NCI-H1417 (cell line): Measurements from ENCODE around the gene COL6A2.
"Not testable (repeated sequence)": the region's sequence is repeated elsewhere in the genome, so short reads cannot be mapped to it uniquely, and the experiment has no call there.

Experiments used
- DNase-seq, 3 experiments: peaks; one replicate each; lab custom pipeline; 2025; lab: John Stamatoyannopoulos, UW

The COL6A2 gene

DNA sequence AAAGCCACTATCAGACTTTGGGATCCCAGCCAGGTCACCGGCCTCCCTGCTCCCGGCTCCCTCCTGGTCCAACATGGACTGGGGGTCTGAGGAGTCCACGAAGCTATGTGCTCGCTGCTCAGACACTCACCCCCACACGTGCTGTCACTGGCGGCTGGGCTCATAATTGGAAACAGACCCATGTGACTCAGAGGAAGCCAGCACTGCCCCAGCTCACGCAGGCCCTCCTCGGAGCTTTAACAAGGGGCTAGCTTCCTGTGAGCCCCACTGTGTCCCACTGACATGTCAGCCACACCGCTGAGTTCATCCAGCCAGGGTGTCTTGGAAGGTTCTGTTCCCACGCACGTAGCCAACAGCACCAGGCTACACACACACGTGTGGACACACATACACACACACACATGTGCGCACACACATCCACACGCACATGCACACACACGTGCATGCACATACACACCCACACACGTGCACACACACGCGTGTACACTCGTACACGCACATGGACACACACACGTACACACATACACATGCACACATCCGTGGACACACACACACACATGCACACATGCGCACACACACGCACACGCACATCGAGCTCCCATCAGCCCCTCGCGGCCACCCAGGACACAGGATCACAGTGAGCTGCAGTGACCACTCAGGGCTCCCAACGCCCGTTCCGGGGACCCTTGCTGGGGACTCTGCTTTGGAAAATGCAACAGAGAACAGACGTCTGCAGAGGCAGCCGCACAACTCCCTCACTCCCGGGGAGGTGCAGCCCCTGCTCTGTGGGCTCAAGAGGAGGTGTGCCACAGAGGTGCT is 18.4 kb upstream of the COL6A2 start:
- no peak for DNase-seq

DNA sequence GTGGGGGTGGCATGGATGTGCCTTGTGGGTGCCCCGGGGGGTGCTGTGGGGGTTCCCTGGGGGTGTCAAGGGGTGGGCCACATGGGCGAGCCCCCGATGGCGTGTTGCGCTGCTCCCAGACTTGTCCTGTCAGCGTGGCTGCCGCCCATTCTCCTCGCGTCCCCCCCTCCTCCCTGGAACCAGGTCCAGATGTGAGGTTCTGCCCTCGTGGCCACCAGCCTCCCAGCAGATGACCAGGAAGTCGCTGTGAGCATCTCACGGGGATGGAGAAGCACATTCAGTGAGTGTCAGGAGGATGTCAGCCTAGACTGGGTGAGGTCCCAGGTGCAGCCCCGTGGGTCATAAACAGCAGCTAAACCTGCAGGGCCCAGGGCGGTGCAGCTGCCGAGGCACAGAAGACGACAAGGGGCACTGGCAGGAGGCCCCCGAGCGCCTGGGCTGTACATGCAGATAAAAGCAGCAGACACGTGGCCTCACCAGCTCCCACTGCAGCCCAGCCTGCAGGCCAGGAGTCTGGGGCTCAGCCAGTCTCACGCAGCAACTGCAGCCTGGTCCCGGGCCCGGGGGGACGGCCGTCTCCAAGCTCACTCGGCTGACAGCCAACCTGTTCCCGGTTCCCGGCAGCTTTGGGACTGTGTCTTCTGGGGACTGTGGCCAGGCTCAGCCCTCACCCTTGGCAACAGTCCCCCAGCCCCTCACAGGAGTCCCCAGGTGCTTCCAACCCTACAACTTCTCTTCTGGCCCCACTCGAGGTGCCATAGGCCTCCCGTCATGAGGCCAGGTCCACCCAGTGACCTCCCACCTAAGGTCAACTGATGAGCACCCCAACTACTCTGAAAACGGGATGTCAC is 17.5 kb upstream of the COL6A2 start:
- no peak for DNase-seq

DNA sequence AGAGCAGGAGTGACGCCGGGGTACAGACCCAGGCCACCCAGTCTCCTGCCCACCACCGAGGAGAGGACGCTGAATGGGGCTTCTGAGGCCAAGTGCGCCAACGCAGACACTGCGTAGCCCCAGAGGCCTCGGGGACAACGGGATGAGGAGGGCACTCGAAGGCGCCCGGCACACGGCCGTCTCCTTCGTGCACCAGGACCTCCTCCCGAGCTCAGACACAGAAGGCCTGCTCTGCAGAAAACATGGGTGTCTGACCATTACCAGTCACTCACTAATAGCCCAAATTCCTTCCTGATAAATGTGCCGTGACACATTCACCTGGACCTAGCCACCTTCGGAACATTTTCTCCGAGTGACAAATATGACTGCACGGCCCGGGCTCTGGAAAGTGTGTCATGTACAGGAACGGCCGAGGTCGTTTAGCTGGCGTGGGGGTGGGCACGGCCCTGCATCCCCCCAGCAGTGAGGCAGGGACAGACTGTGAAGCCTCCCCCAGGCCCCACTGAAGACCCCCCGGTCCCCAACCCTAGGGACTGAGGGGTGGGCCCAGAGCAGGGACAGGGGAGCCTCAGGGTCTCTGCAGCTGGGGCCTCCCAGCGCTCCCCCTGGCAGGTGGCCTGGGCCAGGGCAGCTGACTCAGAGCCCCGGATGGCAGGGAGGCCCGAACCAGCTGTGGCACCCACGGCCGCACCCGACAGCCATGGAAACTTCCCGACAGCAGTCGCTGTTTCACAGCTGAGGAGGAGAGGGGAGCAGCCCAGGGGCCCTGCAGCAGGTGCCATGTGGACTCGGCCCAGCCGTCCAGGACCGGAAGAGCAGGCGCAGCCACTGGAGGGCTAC is 16.7 kb upstream of the COL6A2 start:
- DNase-seq, result no peak

DNA sequence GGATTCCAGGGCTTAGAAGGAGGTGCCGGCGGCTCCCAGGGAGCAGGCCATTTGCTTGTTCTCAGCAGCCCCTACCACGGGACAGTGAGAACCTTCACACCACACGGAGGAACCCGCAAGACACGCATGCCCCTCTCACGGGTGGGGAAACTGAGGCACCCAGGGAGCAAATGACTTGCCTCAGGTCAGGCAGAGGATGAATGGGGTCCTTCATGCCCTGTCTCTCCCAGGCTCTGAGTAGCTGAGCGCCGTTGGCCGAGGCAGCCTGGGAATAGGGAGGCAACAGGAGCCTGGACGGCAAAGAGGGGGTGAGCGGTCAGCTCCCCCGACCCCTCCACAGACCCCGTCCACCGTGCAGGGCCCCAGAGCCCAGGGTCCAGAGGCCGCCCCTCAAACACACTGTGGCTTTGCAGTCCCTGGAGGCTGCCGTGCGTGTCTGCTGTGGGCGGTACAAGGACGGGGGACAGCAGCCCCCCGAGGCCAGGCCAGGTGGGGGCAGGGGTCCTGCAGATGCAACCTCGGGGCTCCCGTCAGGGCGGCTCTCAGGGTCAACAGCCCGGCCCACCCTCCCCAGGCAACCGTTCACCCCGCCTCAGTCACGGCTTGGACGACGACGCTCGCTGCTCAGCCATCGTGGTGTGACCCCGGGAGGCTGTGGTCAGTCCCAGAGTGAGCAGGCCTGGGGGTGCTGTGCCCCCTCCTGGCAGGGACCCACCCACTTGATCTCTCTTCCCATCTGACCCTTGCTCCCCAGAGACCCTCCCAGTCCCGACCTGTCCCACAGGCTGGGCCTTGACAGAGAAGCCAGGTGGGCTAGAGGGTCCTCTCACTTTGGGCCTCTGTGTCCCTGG is 15.8 kb upstream of the COL6A2 start:
- no peak for DNase-seq

DNA sequence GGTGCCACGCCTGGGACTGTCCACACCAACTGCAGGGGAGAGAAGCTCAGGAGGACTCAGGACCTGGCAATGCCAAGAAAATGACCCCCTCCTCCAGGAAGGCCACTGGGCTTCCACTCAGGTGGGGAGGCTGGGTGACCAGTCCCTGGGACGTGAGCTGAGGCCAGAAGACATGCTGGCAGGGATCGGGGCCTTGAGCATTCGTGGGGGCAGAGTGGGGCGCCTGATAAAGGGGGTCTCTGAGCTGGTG is 15.3 kb upstream of the COL6A2 start:
- no peak for DNase-seq

DNA sequence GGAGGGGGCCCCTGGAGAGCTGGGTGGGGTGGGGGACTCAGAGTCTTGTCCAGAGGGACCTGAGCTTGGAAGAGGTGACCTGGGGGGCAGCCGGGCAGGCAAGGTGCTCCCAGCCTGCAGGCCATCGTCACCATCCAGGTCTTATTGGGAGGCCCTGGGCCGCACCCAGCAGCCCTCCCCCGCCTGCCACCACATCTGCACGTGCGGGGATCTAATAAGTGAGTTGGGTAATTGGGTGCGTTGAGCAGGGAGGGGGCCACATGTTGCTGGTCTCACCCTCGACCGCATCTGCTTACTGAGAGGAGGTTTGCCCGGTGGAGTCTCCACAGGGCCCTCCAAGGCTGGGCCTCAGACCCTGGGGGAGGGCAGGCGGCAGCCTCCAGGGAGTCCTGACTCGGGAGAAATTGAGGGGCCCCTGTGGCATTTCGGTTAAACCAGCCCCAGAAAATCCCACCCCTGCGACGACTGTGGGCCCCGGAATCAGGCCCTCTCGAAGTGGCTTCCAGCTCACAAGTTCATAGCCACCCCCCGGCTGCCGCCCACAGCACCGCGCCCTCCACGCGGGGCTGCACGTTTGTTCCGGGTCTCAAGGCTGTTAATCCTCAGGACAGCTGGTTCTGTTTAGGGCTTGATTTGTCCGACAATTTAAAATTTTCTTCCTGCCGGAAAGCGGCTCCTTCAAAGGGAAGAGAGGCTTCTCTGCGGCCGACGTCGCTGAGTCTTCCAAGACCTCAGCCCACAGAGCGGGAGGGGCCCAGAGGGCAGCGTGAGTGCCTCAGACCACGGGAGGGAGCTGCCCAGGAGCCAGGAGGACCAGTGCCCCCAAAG is 14.7 kb upstream of the COL6A2 start:
- DNase-seq, result no peak

DNA sequence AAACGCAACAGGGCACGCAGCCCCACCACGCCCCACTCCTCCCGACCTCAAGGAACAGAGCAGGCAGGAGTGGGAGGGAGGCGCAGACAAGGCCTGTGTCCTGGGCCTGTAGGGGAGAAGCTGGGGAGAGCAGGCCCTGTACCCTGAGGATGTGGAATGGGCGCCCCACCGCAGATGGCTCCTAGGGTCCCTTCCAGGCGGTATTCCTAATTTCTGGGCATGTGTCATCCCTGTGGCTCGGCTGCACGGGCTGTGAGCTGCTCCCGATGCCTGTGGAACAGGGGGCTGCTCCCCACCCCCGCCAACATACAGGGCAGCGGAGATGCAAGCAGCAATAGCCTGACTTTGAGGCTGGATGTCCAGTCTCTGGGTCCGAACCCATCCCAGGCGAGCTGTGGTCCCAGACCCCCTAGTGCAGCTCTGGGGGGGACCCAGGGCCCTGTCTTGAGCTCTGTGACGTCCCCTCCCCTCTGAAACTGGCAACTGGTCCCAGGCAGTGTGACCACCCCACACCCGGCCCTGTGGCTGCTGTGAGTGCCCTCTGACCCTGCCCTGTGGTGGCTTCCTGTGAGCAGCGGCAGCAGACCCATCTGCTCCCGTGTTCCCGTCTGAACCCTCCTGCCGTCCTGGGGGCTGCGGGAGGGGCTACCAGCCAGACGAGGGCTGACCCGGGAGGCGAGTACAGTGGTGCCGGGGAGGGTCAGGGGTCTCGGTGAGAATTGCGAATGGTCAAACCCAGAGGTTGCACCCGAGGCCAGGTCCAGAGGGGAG is 13.9 kb upstream of the COL6A2 start:
- no peak for DNase-seq

DNA sequence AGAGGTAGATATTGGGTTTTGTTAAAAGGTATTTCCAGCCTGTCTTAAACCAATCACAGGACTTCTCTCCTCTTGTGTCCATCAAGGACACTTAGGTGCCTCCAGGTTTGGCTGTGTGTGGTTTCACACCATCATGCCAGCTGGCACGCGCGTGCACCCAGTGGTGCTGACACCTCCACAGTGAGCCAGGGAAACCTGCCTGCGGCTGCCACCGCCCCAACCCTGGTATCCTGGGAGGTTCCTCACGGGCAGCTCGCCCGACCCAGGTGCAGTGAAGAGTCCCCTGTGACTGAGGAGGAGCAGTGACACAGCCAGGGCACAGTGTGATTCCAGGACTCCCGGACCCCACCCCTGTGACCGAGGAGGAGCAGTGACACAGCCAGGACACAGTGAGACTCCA is 13.2 kb upstream of the COL6A2 start:
- DNase-seq, result no peak

DNA sequence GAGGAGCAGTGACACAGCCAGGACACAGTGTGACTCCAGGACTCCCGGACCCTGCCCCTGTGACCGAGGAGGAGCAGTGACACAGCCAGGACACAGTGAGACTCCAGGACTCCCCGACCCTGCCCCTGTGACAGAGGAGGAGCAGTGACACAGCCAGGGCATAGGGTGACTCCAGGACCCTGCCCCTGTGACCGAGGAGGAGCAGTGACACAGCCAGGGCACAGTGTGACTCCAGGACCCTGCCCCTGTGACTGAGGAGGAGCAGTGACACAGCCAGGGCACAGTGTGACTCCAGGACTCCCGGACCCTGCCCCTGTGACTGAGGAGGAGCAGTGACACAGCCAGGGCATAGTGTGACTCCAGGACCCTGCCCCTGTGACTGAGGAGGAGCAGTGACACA is 12.7 kb upstream of the COL6A2 start:
- DNase-seq, result not testable (repeated sequence)

DNA sequence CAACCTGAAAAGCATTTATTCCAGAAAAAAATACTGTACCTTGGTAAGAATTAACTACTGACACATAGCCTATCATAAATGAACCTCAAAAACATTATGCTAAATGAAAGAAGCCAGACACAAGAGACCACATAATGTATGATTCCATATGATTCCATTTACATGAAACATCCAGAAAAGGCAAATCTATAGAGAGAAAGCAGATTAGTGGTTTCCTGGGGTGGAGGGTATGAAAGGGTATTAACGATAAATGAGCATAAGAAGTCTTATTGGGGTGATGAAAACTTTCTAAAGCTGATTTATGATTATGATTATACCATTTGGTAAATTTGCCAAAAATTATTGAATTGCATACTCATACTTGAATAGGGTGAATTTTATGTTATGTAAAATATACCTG is 10.3 kb upstream of the COL6A2 start:
- DNase-seq, result no peak

DNA sequence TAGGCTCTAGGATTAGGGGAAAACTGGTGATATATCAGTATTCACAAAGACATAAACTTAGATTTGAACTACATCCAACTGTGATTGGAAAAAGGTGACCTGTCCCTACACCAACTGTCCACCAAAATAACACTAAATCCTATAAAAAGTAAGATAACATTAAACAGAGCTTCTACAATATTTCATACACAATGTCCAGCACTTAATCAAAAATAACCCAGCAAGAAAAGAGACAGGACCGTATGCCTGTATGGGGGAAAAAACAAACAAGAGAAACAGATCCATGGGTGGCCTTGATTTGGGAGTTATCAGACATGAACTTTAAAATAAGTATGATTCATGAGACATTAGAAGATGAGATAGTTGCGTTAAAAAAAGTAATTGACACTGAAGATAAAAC is 9.7 kb upstream of the COL6A2 start:
- no peak for DNase-seq

DNA sequence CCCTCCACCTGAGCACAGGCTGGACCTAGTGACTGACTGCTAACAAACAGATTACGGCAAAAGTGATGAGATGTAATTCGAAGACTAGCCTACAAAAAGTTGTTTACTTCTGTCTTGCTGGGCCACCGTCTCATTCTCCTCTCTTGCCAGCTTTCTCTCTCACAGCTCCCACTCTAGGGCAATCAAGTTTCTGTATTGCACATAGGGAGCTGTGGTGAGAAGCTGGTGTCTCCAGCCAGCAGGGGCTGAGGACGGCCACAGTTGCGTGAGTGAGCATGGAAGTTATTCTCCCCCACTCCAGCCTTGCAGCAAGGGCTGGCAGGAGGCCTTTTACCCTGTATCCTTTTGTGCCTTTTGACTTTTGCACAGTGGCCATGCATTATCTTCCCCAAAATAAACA is 8.6 kb upstream of the COL6A2 start:
- DNase-seq, result no peak

DNA sequence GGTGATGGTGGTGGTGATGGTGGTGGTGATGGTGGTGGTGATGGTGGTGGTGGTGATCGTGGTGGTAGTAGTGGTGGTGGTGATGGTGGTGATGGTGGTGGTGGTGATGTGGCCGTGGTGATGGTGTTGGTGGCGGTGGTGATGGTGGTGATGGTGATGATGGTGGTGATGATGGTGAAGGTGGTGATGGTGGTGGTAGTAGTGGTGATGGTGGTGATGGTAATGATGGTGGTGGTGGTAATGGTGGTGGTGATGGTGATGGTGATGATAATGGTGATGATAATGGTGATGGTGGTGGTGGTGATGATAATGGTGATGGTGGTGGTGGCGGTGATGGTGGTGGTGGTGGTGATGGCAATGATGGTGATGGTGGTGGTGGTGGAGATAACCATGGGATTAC is 6.8 kb upstream of the COL6A2 start:
- no peak for DNase-seq

DNA sequence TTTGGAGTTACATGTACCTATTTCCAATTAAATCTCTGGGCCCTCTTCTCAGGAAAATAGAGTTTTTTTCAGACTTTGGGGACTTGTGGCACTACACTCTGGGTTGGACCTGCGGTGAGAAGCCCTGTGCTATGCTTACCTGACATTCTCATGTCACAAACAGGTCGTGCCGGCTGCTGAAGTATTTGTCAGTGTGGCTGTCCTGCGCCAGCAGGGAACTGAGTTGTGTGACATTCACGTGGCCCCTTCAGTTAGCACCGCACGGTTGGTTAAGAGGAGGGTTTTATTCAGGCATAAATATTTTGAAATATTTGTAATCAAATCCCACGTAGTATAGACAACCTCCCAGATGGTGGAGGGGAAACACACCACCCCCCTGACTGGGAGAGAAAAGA is 6.3 kb upstream of the COL6A2 start:
- no peak for DNase-seq

DNA sequence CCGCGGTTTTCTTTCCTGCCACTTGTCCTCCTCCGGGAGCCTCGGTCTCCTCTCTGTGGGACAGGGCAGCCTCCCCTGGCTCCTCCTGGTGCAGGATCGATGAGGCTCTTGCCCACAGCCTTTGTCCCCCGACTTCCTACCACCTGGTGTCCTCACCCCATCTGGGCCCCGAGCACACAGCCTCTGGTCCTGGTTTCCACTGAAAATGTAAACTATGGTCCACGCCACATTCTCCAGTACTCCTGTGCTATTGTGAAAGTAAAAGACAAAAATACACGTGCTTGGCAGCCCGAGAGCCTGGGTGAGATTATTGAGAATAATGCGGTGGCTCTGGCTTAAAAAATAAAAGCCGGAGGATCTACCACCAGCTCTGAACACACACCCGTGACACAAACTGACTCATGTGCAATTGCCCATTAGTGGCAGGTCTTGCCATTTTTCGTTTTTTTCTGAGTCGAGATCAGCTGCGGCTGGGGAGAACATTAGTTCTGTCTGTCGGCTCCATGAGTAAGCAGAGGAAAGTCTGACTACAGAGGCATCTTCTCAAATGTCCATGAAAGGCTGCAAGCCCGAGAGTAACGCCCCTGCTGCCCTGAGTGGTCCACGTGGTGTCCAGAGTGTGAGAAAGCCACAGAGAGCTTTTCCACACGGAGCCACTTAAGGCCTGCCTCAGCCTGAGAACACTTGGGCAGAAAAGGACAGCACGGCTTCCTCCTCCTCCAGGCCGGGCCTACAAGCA is 5.7 kb upstream of the COL6A2 start:
- no peak for DNase-seq

DNA sequence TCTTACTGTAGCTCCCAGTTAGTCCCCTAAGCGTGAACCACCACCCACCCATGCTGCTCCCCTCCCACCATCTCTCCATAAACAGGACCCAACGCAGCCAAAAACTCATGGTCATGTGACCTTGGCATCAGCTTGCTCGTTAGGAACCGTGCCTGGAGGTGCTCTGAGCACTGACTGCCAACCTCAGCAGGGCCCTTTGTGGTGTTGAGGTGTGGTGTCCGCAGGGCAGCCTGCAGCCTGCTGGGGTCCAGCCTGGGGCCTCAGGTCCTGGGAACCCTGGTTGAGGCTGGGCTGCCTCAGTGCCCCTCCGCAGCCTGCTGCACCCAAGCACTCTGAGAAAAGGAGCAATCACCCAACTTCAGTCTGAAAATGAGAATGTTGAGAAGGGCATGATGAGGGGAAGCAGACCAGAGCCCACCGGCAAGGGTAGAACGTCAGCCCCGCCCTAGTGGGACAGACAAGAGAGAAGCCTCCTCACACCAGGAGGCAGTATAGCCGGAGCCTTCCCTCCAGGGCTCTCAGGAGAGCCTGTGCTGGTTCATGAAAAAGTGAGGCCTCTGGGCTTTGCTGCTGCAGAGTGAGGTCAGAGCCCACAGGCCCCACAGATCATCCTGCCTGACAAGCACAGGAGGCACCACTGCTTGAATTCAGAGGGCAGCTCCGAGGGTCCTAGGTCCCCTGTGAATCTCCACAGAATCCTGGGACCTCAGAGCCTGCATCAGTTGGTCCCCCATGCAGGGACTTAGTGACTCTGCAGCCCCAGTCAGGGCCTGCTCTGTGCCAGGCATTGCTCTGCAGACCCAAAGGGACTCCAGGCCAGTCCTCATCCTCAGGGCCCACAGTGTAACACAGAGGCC is 4.9 kb upstream of the COL6A2 start:
- no peak for DNase-seq

DNA sequence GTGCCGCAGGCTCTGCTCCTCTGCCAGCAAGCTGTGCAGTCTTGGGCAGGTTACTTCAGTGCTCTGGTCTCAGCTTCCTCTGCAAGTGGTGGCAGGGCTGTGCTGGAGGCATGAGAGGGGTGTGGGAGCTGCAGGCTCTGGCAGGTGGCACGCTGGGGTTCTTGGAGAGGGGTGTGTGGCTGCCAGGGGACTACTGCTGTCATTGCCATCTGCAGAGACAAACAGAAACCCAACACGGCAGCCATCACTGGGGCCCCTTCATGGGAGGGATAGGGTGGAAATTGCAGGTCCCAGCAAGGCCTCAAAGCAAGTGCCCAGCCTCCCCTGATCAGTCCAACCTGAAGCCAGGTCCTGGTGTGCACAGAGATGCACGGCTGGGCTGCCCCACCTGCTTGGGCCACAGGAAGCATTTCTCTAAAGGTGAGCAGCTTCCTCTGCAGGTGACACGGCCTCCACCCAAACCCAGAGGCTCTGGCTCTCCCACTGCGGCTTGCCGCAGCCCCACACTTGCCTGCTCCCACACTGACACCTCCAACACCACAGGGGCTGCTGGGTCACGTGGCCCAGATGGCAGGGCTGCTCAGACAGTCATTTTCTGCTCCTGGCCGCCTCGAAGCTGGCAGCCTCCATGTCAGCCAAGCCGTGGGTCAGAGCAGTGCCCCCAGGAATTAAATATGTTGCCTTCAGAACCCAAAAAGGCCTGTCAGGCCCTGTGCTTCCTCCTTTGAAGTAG is 4.1 kb upstream of the COL6A2 start:
- no peak for DNase-seq
